ENCODE measurements around the gene REXO1. TPM values are rescaled to one million over a fixed set of nuclear protein-coding genes. Genes with fewer than 3 reads are reported as not detected.
"Not testable (repeated sequence)": the region's sequence is repeated elsewhere in the genome, so short reads cannot be mapped to it uniquely, and the experiment has no call there.

Gene REXO1
- total and polyA plus RNA-seq, 2 of the 13 experiments (the other 11 are each of a cell fraction or from before 2014, with no cell fraction given) = 5.0 to 11.2 TPM

DNA sequence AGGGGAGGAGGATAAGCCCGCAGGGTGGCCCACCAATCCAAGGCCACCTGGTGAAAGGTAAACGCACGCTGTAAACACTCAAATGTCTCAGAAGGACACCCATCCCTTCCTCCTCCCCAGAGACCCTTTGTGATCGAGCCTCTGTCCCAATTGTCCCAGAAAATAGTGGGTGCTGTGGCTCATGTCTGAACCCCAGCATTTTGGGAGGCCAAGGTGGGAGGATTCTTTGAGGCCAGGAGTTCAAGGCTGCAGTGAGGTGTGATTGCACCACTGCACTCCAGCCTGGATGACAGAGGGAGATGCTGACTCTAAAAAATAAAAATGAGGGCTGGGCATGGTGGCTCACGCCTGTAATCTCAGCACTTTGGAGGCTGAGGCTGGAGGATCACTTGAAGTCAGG is 40.1 kb upstream of the REXO1 start (continued):
- TF ChIP-seq, protein P1, sequence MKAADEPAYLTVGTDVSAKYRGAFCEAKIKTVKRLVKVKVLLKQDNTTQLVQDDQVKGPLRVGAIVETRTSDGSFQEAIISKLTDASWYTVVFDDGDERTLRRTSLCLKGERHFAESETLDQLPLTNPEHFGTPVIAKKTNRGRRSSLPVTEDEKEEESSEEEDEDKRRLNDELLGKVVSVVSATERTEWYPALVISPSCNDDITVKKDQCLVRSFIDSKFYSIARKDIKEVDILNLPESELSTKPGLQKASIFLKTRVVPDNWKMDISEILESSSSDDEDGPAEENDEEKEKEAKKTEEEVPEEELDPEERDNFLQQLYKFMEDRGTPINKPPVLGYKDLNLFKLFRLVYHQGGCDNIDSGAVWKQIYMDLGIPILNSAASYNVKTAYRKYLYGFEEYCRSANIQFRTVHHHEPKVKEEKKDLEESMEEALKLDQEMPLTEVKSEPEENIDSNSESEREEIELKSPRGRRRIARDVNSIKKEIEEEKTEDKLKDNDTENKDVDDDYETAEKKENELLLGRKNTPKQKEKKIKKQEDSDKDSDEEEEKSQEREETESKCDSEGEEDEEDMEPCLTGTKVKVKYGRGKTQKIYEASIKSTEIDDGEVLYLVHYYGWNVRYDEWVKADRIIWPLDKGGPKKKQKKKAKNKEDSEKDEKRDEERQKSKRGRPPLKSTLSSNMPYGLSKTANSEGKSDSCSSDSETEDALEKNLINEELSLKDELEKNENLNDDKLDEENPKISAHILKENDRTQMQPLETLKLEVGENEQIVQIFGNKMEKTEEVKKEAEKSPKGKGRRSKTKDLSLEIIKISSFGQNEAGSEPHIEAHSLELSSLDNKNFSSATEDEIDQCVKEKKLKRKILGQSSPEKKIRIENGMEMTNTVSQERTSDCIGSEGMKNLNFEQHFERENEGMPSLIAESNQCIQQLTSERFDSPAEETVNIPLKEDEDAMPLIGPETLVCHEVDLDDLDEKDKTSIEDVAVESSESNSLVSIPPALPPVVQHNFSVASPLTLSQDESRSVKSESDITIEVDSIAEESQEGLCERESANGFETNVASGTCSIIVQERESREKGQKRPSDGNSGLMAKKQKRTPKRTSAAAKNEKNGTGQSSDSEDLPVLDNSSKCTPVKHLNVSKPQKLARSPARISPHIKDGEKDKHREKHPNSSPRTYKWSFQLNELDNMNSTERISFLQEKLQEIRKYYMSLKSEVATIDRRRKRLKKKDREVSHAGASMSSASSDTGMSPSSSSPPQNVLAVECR (CRISPR knock-in tag; IDR thresholded peaks at IDR 0.05; ENCODE audit: borderline replicate concordance) = peak; percentile 35; the same call in 1 of the 2 replicates
- TF ChIP-seq ZNF205 (CRISPR knock-in tag; IDR thresholded peaks at IDR 0.05) (no peak), ZMYM3 (CRISPR knock-in tag; IDR thresholded peaks at IDR 0.05) (0 out of 2 replicates have a peak, but pooled peaks have one; percentile 26), SALL1 (CRISPR knock-in tag; IDR thresholded peaks at IDR 0.05) (peak; percentile 19; the same call in 1 of the 2 replicates)

DNA sequence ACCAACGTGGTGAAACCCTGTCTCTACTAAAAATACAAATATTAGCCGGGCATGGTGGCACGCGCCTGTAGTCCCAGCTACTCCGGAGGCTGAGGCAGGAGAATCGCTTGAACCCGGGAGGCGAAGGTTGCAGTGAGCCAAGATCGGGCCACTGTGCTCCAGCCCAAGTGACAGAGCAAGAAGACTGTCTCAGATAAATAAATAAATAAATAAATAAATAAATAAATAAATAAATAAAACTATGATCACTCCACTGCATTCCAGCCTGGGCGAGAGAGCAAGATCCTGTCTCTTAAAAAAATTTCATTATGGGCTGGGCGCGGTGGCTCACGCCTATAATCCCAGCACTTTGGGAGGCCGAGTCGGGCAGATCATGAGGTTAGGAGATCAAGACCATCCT is 38.1 kb upstream of the REXO1 start:
- DNase-seq (ENCODE audit: low spot score); H3K4me3 ChIP-seq (replicated peaks in 1 of 3; ENCODE audit: insufficient read depth in 1 of 3, low read depth in 2 of 3, low read length in 3 of 3); H3K4me2 ChIP-seq (ENCODE audit: low read depth, low read length); FAIRE-seq; H3K27me3 ChIP-seq (ENCODE audit: control insufficient read depth in 1 of 2, insufficient read depth in 2 of 2, low read length in 2 of 2); ATAC-seq; CTCF ChIA-PET (ENCODE audit: low intra/inter-chr PET ratio, low total read pairs); H3K27ac ChIP-seq (ENCODE audit: extremely low read length, insufficient read depth, low read length); in situ Hi-C loops (cut with HindIII; ENCODE audit: extremely low pct_ligation_motif_present, low pct_unique_long_range_greater_than_20kb); POLR2A ChIA-PET; H3K36me3 ChIP-seq (replicated peaks in 1 of 2; ENCODE audit: control insufficient read depth in 1 of 2, insufficient read depth in 2 of 2, low read length in 2 of 2); H3K9ac ChIP-seq (ENCODE audit: insufficient read depth, low read depth, low read length); H2AFZ ChIP-seq (ENCODE audit: low read length); intact Hi-C loops (cut with micrococcal nuclease; ENCODE audit: unreplicated experiment); H3K9me3 ChIP-seq (ENCODE audit: low read length); BruUV-seq (replicated peaks): not testable (repeated sequence)
- Histone ChIP-seq H3K79me2 (ENCODE audit: insufficient read depth, low read length) (peaks cover 32% of the 10 kb centered on the region), H3K4me1 (ENCODE audit: insufficient read depth, low read length) (peaks cover 57% of the 10 kb centered on the region), H4K20me1 (ENCODE audit: insufficient read depth, low read length) (peaks cover 16% of the 10 kb centered on the region)
- 93% methylated on average over 15 of the region's 15 CpGs for WGBS (ENCODE audit: low lambda C conversion rate)

All from HepG2 (cell line).